AG08395 (cell line): Measurements from ENCODE around the gene ZNF839.
"Not testable (repeated sequence)": the region's sequence is repeated elsewhere in the genome, so short reads cannot be mapped to it uniquely, and the experiment has no call there.

Experiments used
- DNase-seq: peaks from one replicate; pipeline ENCODE4 v3.0.0; 2012; ENCODE audit warnings: mixed read lengths, low spot score

ZNF839 gene

DNA sequence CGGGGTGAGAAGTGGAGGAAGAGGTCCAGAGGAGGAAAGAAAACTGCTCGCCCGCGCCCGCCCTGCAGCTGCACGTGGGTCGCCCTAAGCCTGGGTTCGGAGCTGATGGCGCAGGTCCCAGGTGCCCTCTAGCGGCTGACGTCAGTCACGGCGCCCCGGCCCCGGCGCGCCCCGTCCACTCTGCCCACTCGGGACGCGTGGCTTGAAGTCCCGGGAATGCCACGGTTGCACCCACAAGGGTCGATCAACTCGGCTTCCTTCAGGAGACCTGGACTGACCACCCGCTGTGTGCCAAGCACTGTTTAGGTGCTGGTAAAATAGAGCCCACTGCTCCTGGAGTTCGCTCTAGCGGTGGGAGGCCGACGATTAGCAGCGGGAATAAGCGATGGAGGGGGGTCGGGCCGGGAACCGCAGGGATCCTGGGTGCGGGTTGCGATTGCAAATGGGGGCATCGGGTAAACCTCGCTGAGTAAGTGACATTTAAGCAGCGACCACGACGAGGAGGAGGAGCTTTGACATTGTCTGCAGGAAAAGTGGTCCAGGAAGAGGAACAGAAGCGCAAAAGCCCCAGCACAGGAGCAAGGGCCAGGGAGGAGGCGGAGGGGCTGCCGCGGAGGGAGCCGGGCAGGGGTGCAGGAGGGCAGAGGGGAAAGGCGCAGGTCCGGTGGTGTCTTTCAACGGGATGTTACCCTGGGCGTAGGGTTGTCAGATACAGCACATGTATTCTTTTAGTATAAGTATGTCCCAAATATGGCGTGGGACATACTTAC lies 5.1 kb upstream of the ZNF839 start:
- peak; percentile 84 for DNase-seq

DNA sequence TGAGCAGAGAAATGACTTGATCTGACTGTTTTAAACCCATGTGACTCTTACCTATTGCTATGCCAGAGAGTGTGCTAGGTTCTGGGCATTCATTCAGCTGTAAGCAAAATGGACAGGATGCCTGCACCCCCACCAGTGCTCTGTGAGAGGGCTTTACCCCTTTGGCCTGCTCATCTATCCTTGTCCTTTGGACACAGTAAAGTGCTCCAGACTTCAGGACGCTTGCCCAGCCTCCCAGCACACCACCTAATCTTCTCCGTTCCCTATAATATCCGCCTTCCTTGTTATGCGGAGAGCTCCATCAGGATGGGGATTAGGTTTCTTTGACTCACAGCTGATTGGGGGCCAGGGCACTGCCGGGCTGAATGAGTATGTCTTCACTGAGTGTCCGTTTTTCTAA lies 4.4 kb upstream of the ZNF839 start:
- no peak for DNase-seq

DNA sequence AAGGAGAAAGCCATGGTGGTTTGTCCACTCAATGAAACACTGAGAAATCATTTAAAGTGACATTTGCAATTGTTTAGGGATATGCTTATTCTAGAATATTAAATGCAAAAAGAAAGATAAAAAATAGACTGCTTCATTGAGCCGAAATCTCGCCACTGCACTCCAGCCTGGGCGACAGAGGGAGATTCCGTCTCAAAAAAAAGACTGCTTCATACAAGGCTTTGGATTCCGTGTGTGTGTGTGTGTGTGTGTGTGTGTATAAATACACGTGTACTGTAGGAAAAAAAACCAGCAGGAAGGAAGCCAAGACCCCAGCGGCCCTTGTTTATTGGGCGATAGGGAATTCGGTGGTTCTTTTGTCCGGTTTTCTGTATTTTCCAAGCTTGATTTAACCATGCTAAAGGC lies 3.2 kb upstream of the ZNF839 start:
- DNase-seq, result no peak

DNA sequence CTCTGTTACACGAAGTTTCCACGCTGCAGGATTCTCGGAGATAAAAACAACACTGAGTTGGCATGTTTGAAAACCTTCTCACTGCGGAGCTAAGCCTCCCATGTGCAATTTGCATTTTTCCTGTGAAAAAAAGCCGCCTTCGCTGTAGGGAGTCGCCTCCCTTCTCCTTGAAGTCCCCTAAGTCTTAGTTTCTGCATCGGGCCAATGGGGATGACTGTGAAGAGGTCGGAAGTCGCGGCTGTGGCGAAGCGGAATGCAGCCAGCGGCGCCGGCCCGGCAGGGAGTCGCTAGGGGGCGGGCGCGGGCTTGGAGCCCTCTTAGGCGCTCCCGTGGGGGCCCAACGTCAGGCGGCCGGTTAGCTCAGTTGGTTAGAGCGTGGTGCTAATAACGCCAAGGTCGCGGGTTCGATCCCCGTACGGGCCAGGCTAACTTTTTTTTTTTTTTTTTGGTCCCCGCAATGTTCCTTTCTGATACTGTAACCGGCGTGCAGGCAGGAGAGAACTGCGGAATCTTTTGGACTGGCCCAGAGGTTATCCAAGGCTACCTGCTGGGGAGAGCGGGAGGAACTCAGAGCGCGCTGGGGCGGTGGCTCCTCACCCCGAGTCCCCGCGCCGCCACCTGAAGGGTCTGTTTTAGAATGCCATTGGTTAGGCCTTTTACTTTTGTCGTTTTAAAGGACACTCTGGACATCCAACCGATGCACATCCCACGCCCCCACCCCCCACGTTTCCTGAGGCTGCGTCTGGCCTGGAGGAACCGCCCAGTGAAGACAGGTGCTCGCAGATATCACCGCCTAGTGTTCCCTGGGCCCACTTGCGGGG lies 2.6 kb upstream of the ZNF839 start:
- DNase-seq, result peak; percentile 93

DNA sequence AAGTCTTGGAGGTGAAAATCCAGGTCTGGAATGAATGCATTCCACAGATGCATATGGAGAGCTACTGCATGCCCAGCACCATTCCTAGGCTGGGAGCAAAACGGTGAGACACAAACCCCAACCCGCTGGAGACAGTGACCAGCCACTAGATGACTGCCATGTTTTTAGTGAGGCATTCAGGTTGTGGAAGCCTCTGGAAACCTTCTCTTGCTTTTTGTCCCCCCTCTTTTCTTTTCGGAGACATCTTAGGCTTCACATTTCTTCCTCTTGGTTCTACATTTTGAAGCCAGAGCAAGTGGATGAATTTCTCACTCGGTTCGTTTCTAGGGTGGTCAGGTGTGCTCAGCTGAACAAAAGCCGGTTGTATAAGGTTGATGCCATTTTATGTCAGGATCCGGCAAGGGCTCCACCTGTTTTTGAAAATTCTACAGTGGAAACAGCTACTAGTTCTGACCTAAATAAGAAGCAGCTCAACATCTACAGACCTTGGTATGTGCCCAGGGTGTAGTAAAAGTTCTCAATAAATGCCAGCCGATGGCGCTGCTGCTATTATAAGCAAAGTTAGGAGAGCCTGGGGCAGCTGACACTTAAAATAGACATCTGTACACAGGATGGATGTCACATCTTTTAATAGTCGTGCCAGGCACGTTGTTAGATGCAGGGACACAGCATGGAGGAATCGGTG lies 1.8 kb upstream of the ZNF839 start:
- no peak for DNase-seq

DNA sequence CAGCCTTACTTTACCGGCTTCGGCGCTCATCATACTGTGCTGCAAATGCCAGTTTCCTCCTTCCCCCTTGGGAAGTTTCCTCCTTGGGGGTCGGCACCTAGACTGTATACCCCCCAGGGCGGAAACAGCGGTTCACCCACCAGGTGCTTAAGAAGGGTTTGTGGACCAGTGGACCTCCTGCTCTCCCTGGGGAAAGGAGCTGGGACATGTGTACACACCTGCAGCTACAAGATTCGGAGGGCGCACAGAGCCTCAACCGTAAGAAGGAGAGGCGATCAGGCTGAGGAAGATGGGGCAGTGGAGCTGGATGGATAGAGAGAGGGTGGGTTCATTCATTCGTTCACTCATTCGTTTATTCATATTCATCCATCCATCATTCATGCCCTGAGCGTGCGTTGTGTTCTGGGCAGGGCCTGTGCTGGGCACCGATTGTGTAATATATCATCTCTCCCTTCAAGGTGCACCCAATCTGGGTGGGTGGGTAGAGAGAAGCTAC lies 717 bp upstream of the ZNF839 start:
- DNase-seq, result no peak

DNA sequence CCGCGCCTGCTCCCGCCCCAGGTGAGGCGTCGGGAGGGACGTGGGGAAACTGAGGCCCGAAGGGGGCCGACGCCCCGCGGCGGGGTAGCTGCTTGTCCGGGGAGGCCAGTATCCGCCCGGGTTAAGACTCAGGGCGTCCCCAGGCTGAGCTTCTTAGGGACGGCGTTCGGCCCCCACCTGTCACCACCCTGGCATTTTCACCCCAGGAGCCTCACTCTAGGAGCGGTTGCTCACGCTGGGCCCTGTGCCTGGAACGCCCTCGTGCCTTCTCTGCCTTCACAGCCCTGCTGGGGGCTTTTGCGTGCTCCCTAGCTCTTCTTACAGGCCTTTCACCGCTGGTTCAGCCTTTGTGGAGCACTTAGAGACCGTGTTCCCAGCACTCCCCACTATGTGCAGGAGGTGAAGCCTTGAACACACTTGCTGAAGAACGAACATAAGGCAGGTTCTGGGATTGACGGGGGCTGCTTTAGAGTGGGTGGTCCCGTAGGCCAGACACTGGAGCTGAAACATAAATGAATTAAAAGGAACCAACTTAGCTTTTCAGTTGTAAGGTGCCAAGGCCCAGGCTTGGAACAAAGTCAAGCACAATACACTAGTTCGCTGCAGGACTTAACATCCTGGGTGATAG lies 601 bp downstream of the ZNF839 start:
- peak; percentile 43 for DNase-seq

DNA sequence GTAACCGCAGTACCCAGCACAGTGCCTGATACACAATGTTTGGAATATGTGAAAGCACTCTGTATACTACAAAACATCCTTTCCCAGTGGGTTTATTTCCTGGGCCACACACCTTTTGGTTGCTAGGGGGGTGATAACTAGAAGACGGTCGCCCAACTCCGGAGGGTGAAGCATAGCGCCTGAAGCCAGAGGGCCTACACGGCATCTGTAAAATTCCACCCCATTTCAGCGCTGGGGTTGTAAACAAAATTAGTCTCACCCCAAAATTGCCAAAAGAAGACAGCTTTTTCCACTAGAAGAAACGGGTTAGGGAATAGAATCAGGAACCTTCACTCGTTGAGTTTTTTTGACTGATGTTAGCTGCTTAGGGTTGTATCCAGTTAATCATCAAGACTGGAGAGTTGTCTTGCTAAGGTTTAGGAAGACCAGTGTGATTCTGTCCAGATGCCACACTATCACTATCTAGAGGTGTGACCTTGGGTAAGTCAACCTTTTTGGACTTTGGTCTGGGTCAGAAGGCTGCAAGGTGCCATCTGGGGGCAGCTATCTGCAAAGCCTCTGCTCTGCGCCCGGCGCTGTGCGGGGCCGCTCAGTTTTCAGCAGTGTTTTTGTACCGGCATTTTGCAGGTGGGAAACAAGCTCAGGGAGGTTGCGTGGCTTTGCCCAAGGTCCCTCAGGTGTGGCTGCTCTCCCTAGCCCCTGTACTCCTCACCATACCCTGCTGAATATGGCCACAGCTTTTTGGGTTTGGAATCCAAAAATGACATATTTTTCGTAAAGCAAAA lies 1.3 kb downstream of the ZNF839 start:
- DNase-seq, result no peak

DNA sequence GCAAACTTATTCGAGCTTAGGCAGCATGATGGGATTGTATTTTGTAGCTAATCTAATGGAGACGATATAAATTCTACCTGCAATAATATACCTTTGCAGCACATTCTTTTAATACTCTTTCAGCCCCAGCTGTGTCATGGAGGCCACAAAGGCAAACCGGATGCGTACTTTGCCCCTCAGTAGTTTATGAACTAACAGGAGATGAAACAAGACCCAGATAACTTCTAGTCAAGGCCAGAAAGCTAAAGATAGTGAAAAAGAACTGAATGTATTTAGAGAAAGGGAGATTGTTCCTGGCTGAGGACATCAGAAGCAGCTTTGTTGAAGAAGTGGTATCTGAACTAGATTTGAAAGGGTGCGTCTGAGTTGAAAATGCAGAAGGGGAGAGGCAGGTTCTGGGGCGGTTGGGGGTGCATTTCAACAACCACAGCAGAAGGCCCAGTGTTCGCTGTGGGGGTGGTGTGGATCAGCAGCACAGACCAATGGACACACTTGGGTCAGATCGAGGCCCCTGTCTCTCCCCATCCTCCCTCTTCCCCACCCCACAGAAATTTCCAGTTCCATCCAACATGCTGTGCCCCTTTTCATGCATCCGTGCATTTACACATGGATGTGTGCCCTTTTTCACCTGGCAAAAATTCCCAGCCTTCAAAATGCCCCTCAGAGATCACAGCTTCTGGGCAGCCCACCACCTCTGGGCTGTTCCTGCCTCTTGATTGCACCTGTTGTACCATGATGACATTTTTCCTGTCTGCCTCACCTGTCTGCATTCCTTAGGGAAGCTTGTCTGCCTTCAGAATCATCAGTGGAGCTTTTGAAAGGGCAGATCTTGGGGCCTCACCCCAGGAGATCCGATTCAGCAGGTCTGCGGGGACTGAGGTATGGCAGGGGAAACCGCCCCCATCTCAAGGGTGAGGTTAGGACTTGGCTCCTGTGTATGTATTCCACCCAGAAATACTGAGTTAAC lies 2.2 kb downstream of the ZNF839 start:
- DNase-seq, result no peak

DNA sequence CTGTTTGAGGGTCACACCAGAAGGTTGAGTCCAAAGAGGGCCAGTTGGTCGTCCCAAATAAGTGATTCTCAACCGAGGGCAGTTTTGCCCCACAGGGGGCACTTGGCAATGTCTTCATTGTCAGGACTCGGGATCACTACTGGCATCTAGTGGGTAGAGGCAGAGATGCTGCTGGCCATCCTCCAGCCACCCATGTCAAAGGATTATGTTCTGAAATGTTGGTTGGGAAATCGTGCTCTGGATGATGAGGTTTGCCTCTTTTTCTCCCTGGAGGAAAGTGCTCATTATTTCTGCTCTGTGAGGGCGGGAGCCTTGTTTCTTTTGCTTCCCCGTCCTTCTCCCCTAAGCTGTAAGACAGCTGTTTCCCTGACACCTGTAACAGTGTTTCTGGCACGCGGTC lies 3.6 kb downstream of the ZNF839 start:
- DNase-seq, result peak; percentile 72

DNA sequence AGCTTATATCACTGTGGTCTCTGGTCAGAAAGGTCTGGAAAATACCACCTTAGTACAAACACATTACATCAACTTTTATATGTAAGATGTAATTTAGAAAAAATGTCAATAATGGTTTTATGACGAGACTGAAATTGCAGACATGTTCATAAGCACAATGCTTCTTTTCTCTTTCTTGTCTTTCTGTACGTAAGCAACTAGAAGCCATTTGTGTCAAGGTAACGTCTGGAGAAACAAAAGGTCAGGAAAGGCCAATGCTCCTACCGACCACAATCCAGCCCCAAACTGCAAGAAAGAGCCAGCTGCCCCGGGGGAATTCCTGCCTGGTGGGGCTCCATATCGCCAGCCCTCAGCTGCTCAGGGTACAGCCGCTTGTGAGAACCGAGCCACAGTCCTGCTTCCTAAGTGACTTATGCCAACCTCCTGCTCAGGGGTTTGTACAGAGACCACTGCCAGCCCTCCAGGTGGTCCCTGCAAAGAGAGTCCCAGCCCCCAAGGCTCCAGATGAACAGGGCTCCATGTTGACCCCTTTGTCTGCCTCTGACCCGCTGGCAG lies 6.3 kb downstream of the ZNF839 start:
- DNase-seq, result no peak

DNA sequence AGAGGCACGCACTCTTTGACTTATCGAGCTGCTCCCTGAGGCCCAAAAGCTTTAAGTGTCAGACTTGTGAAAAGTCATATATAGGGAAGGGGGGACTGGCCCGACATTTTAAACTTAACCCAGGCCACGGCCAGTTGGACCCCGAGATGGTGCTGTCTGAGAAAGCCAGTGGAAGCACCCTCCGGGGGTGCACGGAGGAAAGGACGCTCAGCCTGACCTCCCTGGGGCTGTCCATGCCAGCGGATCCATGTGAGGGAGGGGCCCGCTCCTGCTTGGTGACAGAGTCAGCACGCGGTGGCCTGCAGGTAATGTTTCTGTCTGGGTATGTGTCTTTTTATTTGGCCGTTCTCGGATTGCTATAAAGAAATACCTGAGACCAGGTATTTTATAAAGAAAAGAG lies 7.0 kb downstream of the ZNF839 start:
- DNase-seq, result no peak

DNA sequence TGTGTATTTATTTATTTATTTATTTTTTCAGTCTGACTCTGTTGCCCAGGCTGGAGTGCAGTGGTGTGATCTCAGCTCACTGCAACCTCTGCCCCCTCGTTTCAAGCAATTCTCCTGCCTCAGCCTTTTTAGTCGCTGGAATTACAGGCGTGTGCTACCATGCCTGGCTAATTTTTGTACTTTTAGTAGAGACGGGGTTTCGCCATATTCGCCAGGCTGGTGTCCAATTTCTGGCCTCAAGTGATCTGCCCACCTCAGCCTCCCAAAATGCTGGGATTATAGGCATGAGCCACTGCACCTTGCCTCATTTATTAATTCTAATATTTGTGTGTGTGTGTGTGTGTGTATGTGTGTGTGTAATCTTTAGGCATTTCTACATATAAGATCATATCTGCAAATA lies 9.8 kb downstream of the ZNF839 start:
- DNase-seq, result not testable (repeated sequence)

DNA sequence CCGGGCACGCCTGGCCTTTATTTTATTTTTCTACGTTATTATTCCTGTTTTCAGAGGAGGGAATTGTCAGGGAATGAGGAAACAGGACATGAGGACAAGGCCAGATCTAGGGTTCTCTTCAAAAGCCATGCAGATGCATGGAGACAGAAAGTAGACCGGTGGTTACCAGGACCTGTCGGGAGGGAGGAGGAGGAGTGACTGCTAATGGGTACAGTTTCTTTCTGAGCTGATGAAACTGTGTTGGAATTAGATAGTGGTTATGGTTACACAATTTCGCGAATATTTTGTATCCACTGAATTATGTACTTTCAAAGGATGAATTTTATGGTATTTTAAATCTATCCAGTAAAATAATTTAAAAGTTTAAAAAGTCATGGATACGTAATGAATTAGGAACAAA lies 11.3 kb downstream of the ZNF839 start:
- no peak for DNase-seq

DNA sequence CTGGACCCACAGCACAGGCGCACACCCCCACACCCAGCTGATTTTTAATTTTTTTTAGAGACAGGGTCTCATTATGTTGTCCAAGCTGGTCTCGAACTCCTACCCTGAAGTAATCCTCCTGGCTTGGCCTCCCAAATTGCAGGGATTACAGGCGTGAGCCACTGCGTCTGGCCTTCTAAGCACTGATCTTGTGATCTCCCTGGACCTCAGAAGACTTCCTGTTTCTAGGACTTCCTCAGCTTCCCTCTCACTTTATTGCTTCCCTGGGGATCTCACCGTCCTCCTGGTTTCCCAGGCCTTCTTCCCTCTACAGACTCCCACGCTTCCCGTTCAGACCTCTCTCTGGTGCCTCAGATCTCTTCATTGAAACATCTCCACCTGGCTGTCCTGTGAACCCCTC lies 13.8 kb downstream of the ZNF839 start:
- no peak for DNase-seq

DNA sequence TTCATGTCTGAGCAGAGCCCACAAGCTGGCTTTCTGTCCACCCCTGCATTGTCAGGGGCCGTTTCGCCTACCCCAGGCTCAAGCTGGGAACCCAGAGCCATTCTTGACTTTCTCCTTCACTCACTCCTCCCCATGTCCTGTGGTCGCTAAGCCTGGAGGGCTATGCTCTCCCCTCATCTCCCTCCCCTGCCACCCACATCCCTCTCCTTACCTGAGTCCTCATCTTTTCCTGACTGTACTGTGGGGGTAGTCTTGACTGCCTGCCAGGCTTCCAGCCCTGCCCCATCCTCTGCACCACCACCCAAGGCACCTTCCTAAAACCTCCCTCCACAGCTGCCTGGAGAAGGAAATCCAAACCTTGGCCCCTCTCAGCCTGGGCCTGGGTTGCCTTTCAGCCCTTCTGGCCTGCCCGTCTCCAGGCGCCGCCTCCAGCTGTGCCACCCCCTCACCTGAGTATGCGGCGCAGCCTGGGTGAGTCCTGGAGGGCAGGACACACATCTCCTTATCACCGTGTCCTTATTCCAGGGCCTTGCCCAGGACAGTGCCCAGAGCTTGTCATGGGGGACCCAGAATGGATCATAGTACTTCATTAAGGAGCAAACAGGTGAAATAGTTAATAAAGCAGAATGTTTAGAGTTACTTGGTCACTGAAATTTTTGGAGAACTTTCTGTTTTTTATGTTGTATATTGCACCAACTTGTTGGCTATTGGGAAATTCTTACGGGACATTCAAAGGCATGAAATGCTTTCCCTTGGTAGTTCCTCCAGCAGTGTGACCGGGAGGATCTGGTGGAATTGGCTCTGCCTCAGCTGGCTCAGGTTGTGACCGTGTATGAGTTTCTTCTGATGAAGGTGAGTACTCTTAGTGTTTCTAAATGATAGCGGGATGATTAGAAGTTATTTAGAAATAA lies 14.5 kb downstream of the ZNF839 start:
- no peak for DNase-seq

DNA sequence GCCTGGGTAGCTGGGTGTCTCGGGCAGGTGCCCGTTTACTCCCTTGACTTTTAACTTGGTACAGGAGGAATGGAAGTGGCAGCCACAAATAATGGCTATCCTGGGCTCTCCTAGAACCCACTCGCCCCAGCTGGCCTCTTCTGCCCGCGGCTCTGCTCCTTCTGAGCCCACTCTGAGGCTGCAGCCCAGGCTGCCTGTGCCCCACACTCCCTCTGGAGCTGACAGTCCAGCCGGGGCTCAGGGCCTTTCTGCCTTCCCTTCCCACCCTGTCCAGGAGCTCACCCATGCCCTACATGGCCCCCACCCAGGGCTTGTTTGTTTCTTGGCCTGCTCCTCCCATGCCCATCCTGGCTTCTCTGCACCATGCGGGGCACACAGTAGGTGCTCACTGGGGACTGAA lies 15.6 kb downstream of the ZNF839 start:
- DNase-seq, result no peak

DNA sequence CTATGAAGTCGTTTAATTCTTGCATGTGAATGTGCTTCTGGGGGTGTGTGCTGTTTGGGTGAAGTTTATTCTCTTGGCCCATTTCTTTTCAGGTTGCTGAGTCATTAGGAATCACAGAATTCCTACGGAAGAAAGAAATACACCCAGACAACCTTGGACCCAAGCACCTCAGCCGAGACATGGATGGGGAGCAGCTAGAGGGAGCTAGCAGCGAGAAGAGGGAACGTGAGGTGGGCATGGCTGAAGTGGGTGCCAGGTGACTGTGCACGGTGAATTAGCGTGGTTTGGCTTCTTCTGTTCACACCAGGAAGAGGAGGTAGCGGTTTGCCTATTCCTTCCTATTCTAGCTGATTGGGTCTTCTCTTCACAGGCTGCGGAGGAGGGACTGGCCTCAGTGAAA lies 19.2 kb downstream of the ZNF839 start:
- no peak for DNase-seq

DNA sequence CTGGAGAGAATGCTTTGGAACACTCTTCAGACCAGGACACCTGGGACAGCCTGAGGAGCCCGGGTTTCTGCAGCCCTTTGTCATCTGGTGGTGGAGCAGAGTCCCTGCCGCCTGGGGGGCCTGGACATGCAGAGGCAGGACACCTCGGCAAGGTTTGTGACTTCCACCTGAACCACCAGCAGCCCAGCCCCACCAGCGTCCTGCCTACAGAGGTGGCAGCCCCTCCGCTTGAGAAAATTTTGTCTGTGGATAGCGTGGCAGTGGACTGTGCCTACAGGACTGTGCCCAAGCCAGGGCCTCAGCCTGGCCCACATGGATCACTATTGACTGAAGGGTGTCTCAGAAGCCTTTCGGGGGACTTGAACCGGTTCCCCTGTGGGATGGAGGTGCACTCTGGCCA lies 22.0 kb downstream of the ZNF839 start:
- DNase-seq, result no peak
